HepG2 (cell line): ENCODE measurements around the gene MTM1.

Experiments used
- AKAP8 ChIP-seq: sonication (generic); formaldehyde crosslinking; IDR thresholded peaks from 2 replicates; pipeline ENCODE4 v1.5.1; 2020; ENCODE audit warnings: mild to moderate bottlenecking, missing genetic modification reagents
- ZNF629 ChIP-seq: sonication (generic); formaldehyde crosslinking; conservative IDR thresholded peaks from 2 replicates; pipeline ENCODE4 v1.5.0; 2020; ENCODE audit warnings: missing genetic modification reagents

GRCh38 chrX:150642423-150642822 lies 74.0 kb downstream of the MTM1 start:
- TF ChIP-seq AKAP8 (CRISPR knock-in tag) (no peak), ZNF629 (CRISPR knock-in tag) (no peak)
